ENCODE results near the gene LAGE3.

LAGE3 gene

DNA sequence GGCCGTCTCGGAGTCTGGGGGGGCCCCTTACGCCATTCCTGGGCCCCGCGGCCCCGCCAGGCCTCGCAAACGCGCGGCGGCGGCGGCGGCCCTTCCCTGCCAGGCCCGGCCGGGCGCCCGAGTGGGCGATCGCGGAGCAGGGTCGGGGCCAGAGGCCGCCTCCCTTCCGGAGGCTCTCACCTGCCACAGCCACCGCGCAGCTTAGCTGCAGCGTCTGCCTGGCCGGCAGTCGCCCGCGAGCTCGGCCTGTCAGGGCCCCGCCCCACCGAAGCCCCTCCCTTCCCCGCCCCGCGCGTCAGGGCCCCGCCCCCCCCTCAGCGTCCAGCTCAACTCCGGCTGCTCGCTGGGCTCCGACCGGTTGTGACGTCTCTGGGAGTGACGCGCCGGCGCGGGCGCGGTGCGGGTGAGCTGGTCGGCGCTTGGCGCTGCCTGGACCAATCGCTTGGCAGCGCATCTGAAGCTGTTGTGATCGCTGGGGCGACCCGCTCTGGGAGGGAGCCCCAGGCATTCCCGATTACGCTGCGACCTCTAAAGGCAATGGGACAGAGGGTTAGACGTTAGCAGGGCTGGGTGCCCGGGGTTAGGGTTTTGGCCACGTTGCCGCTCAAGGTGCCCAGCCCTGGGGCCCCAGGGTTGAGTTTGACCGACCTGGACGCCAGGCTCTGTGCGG is 11.5 kb upstream of the LAGE3 start, which contains the start of gene SLC10A3:
TSS of gene SLC10A3 (minus strand) at position 216 of the 670 bp plus-strand sequence. CDS start 1,689 bp downstream, outside the sequence.
- TF ChIP-seq, protein P1, sequence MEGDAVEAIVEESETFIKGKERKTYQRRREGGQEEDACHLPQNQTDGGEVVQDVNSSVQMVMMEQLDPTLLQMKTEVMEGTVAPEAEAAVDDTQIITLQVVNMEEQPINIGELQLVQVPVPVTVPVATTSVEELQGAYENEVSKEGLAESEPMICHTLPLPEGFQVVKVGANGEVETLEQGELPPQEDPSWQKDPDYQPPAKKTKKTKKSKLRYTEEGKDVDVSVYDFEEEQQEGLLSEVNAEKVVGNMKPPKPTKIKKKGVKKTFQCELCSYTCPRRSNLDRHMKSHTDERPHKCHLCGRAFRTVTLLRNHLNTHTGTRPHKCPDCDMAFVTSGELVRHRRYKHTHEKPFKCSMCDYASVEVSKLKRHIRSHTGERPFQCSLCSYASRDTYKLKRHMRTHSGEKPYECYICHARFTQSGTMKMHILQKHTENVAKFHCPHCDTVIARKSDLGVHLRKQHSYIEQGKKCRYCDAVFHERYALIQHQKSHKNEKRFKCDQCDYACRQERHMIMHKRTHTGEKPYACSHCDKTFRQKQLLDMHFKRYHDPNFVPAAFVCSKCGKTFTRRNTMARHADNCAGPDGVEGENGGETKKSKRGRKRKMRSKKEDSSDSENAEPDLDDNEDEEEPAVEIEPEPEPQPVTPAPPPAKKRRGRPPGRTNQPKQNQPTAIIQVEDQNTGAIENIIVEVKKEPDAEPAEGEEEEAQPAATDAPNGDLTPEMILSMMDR (IDR thresholded peaks at IDR 0.05), result no peak

DNA sequence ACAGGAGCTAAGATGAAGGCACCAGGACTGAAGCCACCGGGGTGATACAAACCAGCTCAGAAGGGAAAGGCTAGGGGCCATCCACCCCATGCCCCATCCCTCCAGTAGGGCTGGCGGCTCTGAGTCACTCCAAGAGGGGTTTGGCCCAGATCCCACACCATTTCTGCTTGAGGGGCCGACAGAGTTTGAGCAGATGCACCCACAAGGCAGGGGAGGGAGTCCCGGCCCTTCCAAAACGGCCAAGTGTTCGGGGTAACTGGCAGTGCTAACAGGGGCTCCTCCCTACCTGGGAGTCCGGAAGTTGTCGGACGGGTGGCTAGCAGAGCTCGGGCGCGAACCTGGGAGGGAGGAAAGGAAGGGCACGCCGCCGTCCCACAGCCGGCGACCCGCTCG is 10.9 kb upstream of the LAGE3 start:
- TF ChIP-seq, protein P1 (IDR thresholded peaks at IDR 0.05), result no peak

DNA sequence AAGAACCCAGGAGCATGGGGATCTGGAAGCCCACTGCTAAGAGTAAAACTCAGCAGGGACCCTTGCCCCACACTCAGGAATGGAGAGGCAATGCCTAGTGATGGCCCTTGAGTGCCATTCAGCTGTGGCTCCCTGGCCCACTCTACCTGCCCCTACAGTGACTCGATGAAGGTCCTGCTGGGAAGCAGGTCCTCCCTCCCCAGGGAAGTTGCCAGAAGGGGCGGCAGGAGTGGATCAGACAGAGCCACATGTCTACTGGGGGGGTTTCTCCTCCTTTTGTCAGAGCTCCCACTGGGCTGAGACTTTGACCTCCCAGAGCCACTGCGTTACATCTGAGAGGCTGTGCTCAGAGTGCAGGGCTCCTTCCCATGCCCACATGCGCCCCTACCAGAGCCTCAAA is 10.1 kb upstream of the LAGE3 start:
- TF ChIP-seq, protein P1 (IDR thresholded peaks at IDR 0.05), result no peak

DNA sequence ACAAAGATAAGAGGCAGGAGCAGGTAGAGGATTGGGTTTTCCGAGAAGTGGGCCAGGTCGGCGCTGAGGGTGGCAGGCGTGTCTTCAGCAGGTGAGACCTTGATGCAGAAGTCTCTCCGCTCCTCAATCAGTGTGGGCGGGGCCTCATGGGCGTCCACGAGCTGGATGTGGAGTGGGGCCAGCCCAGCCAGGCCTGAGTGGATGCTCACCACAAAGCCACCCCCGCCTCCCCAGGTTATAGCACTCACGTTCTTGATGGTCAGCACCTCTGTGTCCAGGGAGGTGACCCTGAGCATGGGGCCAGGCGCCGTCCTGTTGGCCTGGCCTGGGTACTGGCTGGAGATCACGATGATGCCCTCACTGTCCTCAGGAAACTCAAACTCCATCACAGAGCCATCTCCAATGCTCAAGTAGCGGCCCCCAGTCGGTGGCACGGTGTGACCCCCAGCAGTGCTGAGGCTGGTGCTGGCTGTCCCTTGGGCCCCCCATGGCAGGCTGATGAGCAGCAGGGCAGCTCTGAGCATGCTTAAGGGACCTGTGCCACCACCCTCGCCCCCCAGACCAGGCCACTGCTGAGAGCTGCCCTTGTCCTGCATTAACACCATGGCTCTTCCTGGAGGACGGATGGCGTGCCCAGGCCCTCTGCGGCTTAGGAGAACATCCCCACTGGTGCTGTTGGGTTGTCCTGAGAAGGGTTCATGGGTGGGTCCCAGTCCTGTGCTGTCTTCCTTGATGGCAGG is 9.4 kb upstream of the LAGE3 start:
- TF ChIP-seq, protein P1 (IDR thresholded peaks at IDR 0.05), result no peak

DNA sequence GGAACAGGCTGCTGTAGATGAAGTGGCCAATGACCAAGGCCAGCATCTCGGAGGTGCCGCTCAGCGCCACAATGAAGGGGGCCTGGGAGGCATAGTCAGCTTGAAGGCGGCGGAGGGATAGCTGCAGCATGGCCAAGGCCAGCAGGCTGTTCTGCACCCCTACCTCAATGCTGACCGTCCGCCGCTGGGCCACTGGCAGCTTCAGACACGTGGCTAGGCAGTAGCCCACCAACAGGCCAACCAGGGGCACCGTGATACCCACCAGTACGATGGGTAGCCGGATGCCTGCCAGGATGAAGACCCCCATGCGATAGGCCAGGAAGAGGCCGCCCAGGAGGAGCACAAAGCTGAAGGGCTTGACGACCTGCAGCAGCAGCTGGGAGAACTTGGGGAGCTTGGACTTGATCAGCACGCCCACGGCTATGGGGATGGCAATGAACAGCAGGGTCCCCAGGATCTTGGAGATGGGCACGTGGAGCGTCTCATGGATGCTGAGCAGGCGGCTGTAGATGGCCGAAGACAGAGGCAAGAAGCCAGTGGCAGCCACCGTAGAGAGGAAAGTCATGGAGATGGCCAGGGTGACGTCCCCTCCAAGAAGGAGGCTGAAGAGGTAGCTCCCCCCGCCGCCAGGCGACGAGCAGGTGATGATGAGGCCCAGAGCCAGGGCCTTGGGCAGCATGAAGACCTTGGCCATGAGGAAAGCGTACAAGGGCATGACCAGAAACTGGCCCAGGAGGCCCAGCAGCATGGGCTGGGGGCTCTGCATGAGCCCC is 8.6 kb upstream of the LAGE3 start:
- TF ChIP-seq, protein P1 (IDR thresholded peaks at IDR 0.05), result no peak

DNA sequence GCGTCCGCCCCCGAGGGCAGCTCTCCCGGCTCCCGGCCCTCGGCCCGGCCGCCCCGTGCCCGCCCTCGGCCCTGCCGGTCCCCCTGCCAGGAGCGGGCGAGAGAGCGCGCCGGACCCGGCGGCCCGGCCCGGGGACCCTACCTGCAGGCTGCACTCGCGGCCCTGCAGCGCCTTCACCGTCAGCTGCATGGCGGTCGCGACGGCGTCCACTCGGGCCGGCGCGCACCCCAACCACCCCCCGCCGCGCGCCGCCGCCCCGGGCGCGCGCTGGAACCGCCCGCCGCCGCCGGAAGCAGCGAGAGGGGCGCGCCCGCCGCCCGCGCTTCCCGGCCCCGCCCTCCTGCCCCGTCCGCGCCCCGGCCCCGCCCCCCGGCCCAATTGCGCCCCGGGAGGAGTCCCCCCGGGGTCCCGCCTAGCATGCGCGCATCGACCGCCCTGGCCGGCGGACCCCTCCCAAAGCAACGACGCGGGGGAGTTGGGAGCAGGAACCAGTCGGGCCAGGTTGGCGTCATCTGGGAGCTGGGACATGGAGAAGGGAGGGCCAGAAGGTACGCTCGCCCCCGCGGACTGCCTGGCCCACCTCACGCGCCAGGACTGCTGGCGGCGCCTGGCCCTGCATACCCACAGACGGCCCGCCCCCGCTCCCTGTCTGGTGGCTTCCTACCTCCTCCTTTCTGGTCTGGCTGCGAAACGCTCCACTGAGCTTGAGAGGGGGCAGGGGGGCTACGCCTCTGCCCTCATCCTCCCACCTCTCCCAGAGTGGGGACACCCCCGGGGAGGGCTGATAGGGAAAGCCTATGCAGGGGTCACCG is 7.5 kb upstream of the LAGE3 start, which contains the start of gene UBL4A:
TSS of gene UBL4A (minus strand) at position 220 of the 812 bp plus-strand sequence. CDS start at position 189, 31 bp downstream.
- TF ChIP-seq, protein P1 (IDR thresholded peaks at IDR 0.05), result no peak

DNA sequence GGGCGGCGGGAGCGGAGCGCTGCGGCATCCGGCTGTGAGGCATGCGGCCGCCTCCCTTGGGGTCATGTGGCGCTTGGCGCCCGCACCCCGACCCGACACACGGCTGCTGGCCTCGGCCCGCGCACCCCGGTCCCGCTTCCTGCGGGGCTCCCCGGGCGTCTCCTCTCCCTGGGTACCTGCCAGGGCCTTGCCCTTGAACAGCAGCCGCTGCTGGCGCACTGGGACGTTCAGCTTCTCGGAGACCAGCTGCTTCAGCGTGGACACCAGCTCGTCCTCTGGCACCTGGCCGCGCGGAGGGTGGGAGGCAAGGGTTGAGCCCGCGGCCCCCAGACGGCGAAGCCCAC is 6.9 kb upstream of the LAGE3 start:
- TF ChIP-seq, protein P1 (IDR thresholded peaks at IDR 0.05), result no peak
